Right atrium auricular region (tissue), 2 donors: ENCODE measurements around the gene ANO6. TPM values are rescaled to one million over a fixed set of nuclear protein-coding genes. Genes with fewer than 3 reads are reported as not detected.

Experiments
- DNase-seq: peaks from one replicate; pipeline ENCODE4 v3.0.0-alpha.2; 2019; ENCODE audit warnings: low spot score
- H3K27ac ChIP-seq, 2 donors: fragments of 200-600 bp; sonication (generic); 1 replicate in 1 of 2; 2 replicates in 1 of 2; pipeline ENCODE4 v1.5.1; 2016 to 2019
- H3K27me3 ChIP-seq, 2 donors: fragments of 200-600 bp; sonication (generic); one replicate each; pipeline versions ENCODE4 v1.5.1 to v1.6.0; 2017 to 2019
- H3K36me3 ChIP-seq: fragments of 200-600 bp; sonication (generic); one replicate; pipeline ENCODE4 v1.5.1; 2016
- H3K4me1 ChIP-seq, 2 donors: fragments of 200-600 bp; sonication (generic); one replicate each; pipeline versions ENCODE4 v1.5.1 to v1.6.0; 2017 to 2019
- H3K4me3 ChIP-seq, 2 donors: fragments of 200-600 bp; sonication (generic); 1 replicate in 1 of 2; 2 replicates in 1 of 2; pipeline ENCODE4 v1.5.1; 2017 to 2019; ENCODE audit warnings: mild to moderate bottlenecking in 1 of 2, moderate library complexity in 1 of 2
- H3K9me3 ChIP-seq, 2 donors: fragments of 200-600 bp; sonication (generic); one replicate each; pipeline ENCODE4 v1.5.1; 2019
- total RNA-seq, 2 donors: library from RNA; depleted of rRNA; stranded (reverse); fragments of >200 nt; gene quantifications; one replicate each; pipeline ENCODE4 v1.1.0, GENCODE V29; 2016
- TF ChIP-seq, protein P1 (sequence below), 2 donors: fragments of 200-600 bp; sonication (generic); IDR thresholded peaks; one replicate each; pipeline ENCODE4 v1.5.1; 2019; ENCODE audit warnings: antibody characterized with exemption in 2 of 2

The ANO6 gene
- total RNA-seq, 2 donors from 2014 or later = 48.1 to 49.5 TPM

DNA sequence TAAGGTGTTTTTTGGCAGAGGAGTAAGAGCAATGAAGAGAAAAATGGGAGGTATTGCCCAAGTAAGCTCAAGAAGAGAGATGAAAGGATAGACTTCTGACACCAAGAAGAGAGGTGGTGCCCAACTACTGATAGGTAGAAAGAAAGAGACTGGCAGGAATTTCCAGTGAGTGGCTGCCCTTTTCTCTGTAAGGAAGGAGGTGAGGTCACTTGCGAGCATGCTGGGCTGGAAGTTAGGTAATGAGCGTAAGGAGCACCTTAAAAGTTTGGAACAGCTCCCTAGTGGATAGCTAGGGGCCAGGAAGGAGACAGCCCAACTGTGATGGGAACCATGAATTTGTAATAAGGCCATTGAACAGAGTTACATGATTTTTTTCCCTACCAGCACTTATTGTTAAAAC is 127.0 kb downstream of the ANO6 start:
- H3K36me3 ChIP-seq = peaks cover 8% of the 10 kb centered on the region
- no peak overlapping the region for H3K27ac ChIP-seq
- TF ChIP-seq, protein P1, sequence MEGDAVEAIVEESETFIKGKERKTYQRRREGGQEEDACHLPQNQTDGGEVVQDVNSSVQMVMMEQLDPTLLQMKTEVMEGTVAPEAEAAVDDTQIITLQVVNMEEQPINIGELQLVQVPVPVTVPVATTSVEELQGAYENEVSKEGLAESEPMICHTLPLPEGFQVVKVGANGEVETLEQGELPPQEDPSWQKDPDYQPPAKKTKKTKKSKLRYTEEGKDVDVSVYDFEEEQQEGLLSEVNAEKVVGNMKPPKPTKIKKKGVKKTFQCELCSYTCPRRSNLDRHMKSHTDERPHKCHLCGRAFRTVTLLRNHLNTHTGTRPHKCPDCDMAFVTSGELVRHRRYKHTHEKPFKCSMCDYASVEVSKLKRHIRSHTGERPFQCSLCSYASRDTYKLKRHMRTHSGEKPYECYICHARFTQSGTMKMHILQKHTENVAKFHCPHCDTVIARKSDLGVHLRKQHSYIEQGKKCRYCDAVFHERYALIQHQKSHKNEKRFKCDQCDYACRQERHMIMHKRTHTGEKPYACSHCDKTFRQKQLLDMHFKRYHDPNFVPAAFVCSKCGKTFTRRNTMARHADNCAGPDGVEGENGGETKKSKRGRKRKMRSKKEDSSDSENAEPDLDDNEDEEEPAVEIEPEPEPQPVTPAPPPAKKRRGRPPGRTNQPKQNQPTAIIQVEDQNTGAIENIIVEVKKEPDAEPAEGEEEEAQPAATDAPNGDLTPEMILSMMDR (IDR thresholded peaks at IDR 0.05) = no peak
- H3K9me3 ChIP-seq = no peaks in the 10 kb centered on the region
- H3K4me1 ChIP-seq = peaks cover 0 to 21% of the 10 kb centered on the region in 2 donors
- H3K27me3 ChIP-seq = no peaks in the 10 kb centered on the region
- H3K4me3 ChIP-seq = no peak overlapping the region
- DNase-seq = no peak

DNA sequence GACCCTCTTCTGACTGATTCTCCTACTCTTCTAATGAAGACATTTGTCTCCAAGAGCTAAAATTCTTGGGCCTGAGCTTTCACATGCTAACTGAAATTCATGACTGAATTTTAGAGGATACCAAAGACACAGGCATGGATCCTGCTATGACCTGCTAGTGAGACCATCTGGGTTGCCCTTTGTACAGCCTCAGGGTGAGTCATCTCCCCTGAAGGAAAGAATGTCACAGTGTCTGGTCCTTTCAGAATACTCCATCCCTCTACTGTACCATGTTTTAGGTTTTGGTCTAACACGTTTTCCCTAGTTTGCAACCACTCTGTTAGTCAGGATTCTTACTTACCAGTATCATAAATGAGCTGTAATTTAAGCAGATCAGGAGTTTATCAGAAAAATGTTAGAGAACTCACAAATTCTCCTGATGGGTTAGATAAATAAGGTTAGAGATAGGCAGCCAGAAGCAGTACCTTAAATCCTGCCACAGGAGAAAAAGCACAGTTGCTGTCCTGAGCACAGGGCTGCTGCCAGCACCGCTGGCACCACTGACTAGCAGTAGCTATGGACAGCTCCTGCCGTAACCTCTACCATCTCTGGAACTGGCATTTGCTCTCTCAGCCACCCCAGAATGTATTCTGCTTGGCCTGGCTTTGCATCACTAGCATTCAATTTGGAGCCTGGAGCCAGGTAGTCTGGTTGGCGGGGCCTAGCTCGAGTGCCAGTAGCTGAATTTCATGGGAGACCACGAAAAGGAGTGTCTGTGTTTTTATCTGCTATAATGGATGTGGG is 127.6 kb downstream of the ANO6 start:
- TF ChIP-seq, protein P1 (IDR thresholded peaks at IDR 0.05) = no peak
- peaks cover 0 to 15% of the 10 kb centered on the region in 2 donors for H3K4me1 ChIP-seq
- no peaks in the 10 kb centered on the region for H3K27me3 ChIP-seq
- no peak overlapping the region for H3K27ac ChIP-seq
- peaks cover 14% of the 10 kb centered on the region for H3K36me3 ChIP-seq
- no peaks in the 10 kb centered on the region for H3K9me3 ChIP-seq
- H3K4me3 ChIP-seq = no peak overlapping the region
- no peak for DNase-seq

DNA sequence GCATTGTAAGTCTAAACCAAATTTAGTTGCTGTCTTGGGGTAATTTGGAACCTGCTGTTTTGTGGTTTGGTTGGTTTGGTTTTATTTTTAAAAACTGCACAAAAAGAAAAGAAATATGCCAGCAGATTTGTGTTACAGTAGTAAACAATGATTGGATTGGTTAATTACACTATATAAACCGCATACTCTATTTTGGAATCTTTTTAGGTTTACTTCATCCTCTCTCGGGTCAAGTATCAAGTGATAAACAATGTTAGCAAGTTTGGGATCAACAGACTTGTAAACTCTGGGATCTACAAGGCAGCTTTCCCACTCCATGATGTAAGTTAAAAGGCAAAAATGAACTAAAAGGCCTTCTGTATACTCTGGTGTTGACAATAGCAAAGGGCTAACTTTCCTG is 132.4 kb downstream of the ANO6 start:
- TF ChIP-seq, protein P1 (IDR thresholded peaks at IDR 0.05) = no peak
- H3K9me3 ChIP-seq = no peaks in the 10 kb centered on the region
- no peaks in the 10 kb centered on the region for H3K27me3 ChIP-seq
- no peak overlapping the region for H3K4me3 ChIP-seq
- peaks cover 0 to 5% of the 10 kb centered on the region in 2 donors for H3K4me1 ChIP-seq
- peaks cover 44% of the 10 kb centered on the region for H3K36me3 ChIP-seq
- no peak overlapping the region for H3K27ac ChIP-seq
- DNase-seq = no peak

DNA sequence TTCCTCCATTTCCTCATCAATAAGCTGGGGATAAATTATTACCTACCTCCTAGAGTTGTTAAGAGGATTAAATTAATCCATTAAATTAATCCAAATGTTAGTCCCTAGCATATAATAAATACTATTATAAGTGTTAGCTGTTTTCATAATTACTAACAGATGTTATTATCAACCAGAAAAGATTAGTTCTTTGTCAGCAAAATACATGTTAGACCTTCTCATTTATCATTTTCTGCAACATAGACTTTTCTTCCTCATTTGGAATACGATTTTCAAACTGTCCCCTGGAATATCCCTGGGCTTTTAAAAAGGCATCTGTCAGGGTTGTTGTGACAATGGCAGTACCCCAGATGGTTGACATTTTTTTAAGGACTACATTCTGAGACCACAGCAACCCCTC is 133.1 kb downstream of the ANO6 start:
- DNase-seq = no peak
- Histone ChIP-seq H3K9me3 (no peaks in the 10 kb centered on the region), H3K4me3 (no peak overlapping the region), H3K27ac (no peak overlapping the region), H3K27me3 (no peaks in the 10 kb centered on the region), H3K4me1 (no peaks in the 10 kb centered on the region), H3K36me3 (peaks cover 49% of the 10 kb centered on the region)
- TF ChIP-seq, protein P1 (IDR thresholded peaks at IDR 0.05) = no peak

DNA sequence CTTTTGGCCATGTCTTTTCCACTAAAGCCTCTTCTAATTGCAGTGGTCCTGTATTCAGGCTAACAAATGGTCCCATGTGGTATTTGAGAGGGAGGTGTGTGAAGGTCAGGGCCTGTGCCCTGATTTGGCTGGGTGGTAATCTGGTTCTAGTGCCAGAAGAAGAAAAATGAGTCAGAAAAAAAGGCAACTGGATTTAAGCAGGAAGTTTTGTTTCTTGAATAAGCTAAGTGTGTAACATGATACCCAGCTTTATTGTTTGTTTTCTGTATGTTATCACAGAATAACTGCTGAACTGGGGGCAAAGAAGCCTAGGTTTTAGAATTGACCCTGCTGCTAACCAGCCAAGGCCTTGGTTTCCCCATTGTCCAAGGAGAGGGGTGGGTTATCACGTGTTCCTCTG is 134.0 kb downstream of the ANO6 start:
- DNase-seq = no peak
- Histone ChIP-seq H3K4me1 (no peaks in the 10 kb centered on the region), H3K4me3 (no peak overlapping the region), H3K27me3 (no peaks in the 10 kb centered on the region), H3K9me3 (no peaks in the 10 kb centered on the region), H3K36me3 (peaks cover 49% of the 10 kb centered on the region), H3K27ac (no peak overlapping the region)
- TF ChIP-seq, protein P1 (IDR thresholded peaks at IDR 0.05) = no peak

DNA sequence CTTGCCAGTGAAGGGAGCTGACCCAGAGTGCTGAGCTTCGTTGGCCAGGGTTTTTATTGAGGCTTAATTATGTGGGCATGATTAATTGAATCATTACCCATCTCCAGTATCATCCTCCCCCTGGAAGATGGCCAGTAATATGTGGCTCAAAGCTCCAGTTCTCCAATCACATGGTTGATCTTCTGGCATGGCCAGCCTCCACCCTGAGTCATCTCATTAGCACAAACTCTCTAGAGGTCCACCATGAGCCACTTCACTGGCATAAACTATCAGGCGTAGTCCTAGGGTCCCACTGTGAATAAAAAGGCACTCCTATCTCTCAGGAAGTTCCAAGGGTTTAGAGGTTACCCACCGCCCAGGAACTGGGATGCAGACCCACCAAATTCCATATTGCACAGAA is 135.0 kb downstream of the ANO6 start:
- Histone ChIP-seq H3K4me3 (no peak overlapping the region), H3K36me3 (peaks cover 55% of the 10 kb centered on the region), H3K4me1 (no peaks in the 10 kb centered on the region), H3K9me3 (no peaks in the 10 kb centered on the region), H3K27ac (no peak overlapping the region), H3K27me3 (no peaks in the 10 kb centered on the region)
- TF ChIP-seq, protein P1 (IDR thresholded peaks at IDR 0.05) = no peak
- no peak for DNase-seq
